Kidney epithelial cell (primary cell): ENCODE data around the gene ANKS1B. TPM values are rescaled to one million over a fixed set of nuclear protein-coding genes. Genes with fewer than 3 reads are reported as not detected.

Experiments used
- DNase-seq: peaks from one replicate; pipeline ENCODE4 v3.0.0-alpha.2; 2010; ENCODE audit warnings: low read depth
- H3K27me3 ChIP-seq: 2 replicates; pipeline ENCODE4 v1.6.0; 2011; ENCODE audit warnings: low read length; ENCODE audit not compliant: control insufficient read depth, insufficient read depth
- H3K36me3 ChIP-seq: 2 replicates; pipeline ENCODE4 v1.5.1; 2011; ENCODE audit warnings: low read length; ENCODE audit not compliant: control insufficient read depth, insufficient read depth
- H3K4me3 ChIP-seq: 2 replicates; pipeline ENCODE4 v1.5.1; 2011; ENCODE audit warnings: low read depth, mild to moderate bottlenecking, control low read depth, low read length
- total RNA-seq: library from RNA; depleted of rRNA; stranded (reverse); fragments of >200 nt; gene quantifications from 2 replicates; pipeline ENCODE4 v1.2.3, GENCODE V29; 2015
- TF ChIP-seq, protein P1 (sequence below): IDR thresholded peaks from 2 replicates; pipeline ENCODE4 v1.5.1; 2011; ENCODE audit warnings: mild to moderate bottlenecking, moderate library complexity, low read length, control low read depth, inconsistent platforms; ENCODE audit not compliant: insufficient read depth, poor library complexity, severe bottlenecking

Gene ANKS1B
- total RNA-seq, 1 donor from 2014 or later, result 0.13 TPM

DNA sequence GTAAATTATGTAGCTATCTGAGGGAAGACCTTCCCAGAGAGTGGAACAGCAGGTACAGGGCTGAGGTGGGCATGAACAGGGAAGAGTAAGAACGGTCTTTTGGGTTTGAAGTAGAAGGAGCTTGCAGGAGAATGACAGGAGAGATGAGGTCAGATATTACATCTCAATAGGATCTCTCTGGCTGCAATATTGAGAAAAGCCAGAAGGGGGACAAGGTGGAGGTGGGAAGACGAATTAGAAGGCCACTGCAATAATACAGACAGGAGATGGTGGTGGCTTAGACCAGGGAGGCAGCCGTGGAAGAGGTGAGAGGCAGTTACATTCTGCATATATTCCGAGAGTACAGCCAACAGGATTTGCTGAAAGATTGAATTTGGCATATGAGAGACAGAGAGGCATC lies 1029.5 kb downstream of the ANKS1B start:
- DNase-seq, result no peak
- H3K27me3 ChIP-seq, result no peaks in the 10 kb centered on the region
- H3K4me3 ChIP-seq, result no peak overlapping the region
- no peaks in the 10 kb centered on the region for H3K36me3 ChIP-seq
- TF ChIP-seq, protein P1, sequence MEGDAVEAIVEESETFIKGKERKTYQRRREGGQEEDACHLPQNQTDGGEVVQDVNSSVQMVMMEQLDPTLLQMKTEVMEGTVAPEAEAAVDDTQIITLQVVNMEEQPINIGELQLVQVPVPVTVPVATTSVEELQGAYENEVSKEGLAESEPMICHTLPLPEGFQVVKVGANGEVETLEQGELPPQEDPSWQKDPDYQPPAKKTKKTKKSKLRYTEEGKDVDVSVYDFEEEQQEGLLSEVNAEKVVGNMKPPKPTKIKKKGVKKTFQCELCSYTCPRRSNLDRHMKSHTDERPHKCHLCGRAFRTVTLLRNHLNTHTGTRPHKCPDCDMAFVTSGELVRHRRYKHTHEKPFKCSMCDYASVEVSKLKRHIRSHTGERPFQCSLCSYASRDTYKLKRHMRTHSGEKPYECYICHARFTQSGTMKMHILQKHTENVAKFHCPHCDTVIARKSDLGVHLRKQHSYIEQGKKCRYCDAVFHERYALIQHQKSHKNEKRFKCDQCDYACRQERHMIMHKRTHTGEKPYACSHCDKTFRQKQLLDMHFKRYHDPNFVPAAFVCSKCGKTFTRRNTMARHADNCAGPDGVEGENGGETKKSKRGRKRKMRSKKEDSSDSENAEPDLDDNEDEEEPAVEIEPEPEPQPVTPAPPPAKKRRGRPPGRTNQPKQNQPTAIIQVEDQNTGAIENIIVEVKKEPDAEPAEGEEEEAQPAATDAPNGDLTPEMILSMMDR, result peak; percentile 38

DNA sequence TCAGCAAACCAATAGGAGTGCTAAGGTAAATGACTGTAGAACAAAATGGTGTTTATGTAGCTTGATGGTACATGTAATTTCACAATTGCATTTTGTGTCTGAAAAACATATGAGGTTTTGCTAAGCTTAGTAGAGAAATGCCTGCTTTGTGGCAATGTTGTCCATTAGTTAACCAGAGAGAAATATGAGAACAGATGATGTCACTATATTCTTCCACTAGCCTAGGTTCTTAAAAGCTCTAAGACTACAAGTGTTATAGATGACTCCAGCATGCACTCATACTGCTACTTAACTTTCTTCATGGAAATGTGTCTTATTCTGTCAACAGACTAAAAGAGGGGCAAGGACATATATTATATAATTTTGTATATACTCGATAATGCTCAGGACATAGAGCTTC lies 1030.2 kb downstream of the ANKS1B start:
- TF ChIP-seq, protein P1, result no peak
- no peaks in the 10 kb centered on the region for H3K36me3 ChIP-seq
- no peak overlapping the region for H3K4me3 ChIP-seq
- H3K27me3 ChIP-seq, result no peaks in the 10 kb centered on the region
- no peak for DNase-seq

DNA sequence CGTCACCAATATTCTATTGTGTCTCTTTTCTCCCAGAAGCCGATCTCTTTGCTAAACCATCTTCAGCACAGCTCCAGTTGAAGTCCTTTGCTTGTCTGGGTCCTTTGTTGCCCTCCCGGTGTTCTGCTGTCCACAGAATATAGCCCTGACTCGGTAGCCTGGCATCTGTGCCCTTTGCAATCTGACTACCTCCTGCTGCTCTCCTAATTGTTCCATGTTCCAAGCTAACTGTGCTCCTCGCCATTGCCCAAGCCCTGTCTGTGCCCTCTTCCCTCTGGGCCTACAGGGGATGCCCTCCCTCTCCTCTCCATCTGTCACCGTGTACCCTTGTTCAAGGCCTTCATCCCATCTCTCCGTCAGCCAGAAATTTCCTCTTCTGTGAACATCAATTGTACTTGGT lies 1033.3 kb downstream of the ANKS1B start:
- no peak overlapping the region for H3K4me3 ChIP-seq
- no peak for DNase-seq
- TF ChIP-seq, protein P1, result no peak

DNA sequence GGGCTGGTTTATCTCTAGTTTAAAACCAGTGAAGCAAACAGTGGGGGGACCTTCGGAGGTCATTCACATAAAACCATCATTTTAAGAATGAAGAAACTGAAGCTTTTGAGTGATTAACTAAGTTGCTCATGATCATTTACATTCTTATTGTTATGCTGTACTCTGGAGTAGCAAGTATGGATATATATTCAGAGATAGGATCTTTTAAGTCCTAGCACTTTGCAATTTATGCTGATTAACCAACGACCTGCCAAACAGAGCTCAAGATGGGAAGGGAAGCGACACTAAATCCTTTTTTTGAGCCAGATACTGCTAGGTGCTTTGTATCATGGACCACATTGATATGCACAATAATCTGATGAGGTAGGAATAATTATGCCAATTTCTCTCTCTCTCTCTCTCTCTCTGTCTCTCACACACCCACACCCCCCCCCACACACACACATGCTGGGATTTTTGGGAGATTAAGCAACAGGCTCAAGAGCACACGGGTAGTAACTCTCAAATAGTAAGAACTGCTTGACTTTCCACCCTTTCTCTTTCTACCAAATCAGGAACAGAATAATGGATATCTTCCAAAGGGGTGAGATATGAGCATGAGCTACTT lies 1036.3 kb downstream of the ANKS1B start:
- no peaks in the 10 kb centered on the region for H3K36me3 ChIP-seq
- H3K27me3 ChIP-seq, result no peaks in the 10 kb centered on the region
- no peak for DNase-seq
- no peak overlapping the region for H3K4me3 ChIP-seq
- TF ChIP-seq, protein P1, result no peak

More for the DNA sequence above, 1033.3 kb downstream of the ANKS1B start:
- H3K27me3 ChIP-seq, result no peaks in the 10 kb centered on the region
- H3K36me3 ChIP-seq, result no peaks in the 10 kb centered on the region

DNA sequence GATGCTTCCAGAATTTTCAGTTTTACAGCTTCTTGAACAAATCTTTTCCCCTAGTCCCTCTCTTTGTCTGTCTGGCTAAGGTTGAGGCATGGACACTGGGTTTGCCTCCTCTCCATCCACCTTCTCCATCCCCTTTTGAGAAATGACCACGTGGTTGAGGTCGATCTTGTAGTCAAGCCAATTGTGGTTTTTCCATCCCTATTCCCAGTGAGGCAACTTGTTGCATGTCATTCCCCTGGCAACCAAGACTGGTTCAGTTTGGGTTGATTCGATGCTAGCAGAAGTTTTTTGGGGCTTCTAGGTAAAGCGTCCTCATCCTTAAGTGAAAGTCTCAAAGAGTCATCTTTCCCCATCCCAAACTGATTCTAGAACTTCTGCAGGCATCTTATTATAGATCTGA lies 1038.9 kb downstream of the ANKS1B start:
- Histone ChIP-seq H3K27me3 (no peaks in the 10 kb centered on the region), H3K36me3 (no peaks in the 10 kb centered on the region), H3K4me3 (no peak overlapping the region)
- TF ChIP-seq, protein P1, result no peak
- no peak for DNase-seq

DNA sequence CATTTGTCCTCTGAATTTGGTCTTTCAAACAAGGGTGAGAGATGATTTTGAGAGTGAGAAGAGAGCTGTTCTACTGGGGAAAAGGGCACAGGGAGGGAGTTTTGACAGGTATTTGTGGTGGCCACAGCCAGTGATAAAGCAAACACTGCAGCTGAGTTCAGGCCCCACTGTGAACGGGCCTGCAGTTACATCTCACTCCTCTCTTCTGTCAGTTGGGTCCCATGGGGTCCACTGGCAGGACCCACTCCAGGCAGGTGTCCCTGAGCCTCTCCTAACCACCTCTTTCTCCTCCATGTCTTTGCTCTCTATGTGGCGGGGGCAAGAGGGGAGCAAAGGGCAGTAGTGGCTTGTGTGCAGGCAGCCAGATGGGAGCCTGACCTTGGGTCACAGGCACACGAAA lies 1044.8 kb downstream of the ANKS1B start:
- H3K36me3 ChIP-seq, result no peaks in the 10 kb centered on the region
- DNase-seq, result no peak
- no peak overlapping the region for H3K4me3 ChIP-seq
- no peaks in the 10 kb centered on the region for H3K27me3 ChIP-seq
- TF ChIP-seq, protein P1, result no peak
